NCI-H69 (cell line): ENCODE results near the gene TBC1D24.
"Not testable (repeated sequence)": the region's sequence is repeated elsewhere in the genome, so short reads cannot be mapped to it uniquely, and the experiment has no call there.

ENCODE experiments used
- DNase-seq: peaks from one replicate; lab custom pipeline; 2025; lab: John Stamatoyannopoulos, UW

Gene TBC1D24

GRCh38 chr16:2533142-2533755 is 58.3 kb downstream of the TBC1D24 start:
- peak; percentile 28 for DNase-seq

- DNase-seq = no peak
Measured at GRCh38 chr16:2533912-2534311, 59.0 kb downstream of the TBC1D24 start.

GRCh38 chr16:2534335-2534734 is 59.4 kb downstream of the TBC1D24 start:
- DNase-seq = not testable (repeated sequence)

- no peak for DNase-seq
Measured at GRCh38 chr16:2535625-2536013, 60.7 kb downstream of the TBC1D24 start.

GRCh38 chr16:2537451-2538379 is 62.8 kb downstream of the TBC1D24 start, which contains the start of gene PDPK1:
TSS of gene PDPK1 (plus strand) at chr16:2538021. CDS start at chr16:2538113, 92 bp downstream.
- DNase-seq = peak; percentile 99

- not testable (repeated sequence) for DNase-seq
Measured at GRCh38 chr16:2539192-2539844, 64.4 kb downstream of the TBC1D24 start.

- not testable (repeated sequence) for DNase-seq
Measured at GRCh38 chr16:2539845-2540458, 65.0 kb downstream of the TBC1D24 start.

- DNase-seq = not testable (repeated sequence)
Measured at GRCh38 chr16:2540912-2541311, 66.0 kb downstream of the TBC1D24 start.

GRCh38 chr16:2541409-2541808 is 66.5 kb downstream of the TBC1D24 start:
- DNase-seq = not testable (repeated sequence)

- not testable (repeated sequence) for DNase-seq
Measured at GRCh38 chr16:2543771-2544170, 68.8 kb downstream of the TBC1D24 start.

- not testable (repeated sequence) for DNase-seq
Measured at GRCh38 chr16:2550283-2550878, 75.5 kb downstream of the TBC1D24 start.

GRCh38 chr16:2551420-2551889 is 76.5 kb downstream of the TBC1D24 start:
- DNase-seq = not testable (repeated sequence)

GRCh38 chr16:2554709-2555425 is 79.9 kb downstream of the TBC1D24 start:
- DNase-seq = not testable (repeated sequence)
